Body of pancreas (tissue), 4 donors: Measurements from ENCODE around the gene ATP1A4. TPM values are rescaled to one million over a fixed set of nuclear protein-coding genes. Genes with fewer than 3 reads are reported as not detected.

Experiments
- ATAC-seq: fragments of 150-250 bp; one replicate; pipeline ENCODE4 v1.9.1; 2016
- DNase-seq, 4 donors: peaks; one replicate each; pipeline ENCODE4 v3.0.0-alpha.2; 2019
- H3K27ac ChIP-seq, 4 donors: fragments of 200-600 bp; sonication (generic); 1 replicate in 3 of 4; 2 replicates in 1 of 4; pipeline versions ENCODE4 v1.5.1 to v1.6.1; 2016 to 2019; ENCODE audit warnings: mild to moderate bottlenecking in 1 of 4, mixed read lengths in 1 of 4, moderate library complexity in 1 of 4
- H3K27me3 ChIP-seq, 2 donors: fragments of 200-600 bp; sonication (generic); one replicate each; pipeline ENCODE4 v1.6.0; 2016; ENCODE audit warnings: mild to moderate bottlenecking in 1 of 2
- H3K36me3 ChIP-seq, 2 donors: fragments of 200-600 bp; sonication (generic); replicated peaks in 1 of 2; 2 replicates each; pipeline ENCODE4 v1.5.1; 2016; ENCODE audit warnings: low read depth in 2 of 2; ENCODE audit not compliant: insufficient read depth in 1 of 2
- H3K4me1 ChIP-seq: fragments of 200-600 bp; sonication (generic); one replicate; pipeline ENCODE4 v1.6.0; 2016
- H3K4me3 ChIP-seq, 2 donors: fragments of 200-600 bp; sonication (generic); 1 replicate in 1 of 2; 2 replicates in 1 of 2; pipeline ENCODE4 v1.5.1; 2016 to 2019
- H3K9me3 ChIP-seq, 3 donors: fragments of 200-600 bp; sonication (generic); 1 replicate in 2 of 3; 2 replicates in 1 of 3; pipeline ENCODE4 v1.5.1; 2016
- POLR2A ChIP-seq, 3 donors: fragments of 450-650 bp; IDR thresholded peaks; one replicate each; pipeline ENCODE4 v1.6.1; 2016; ENCODE audit warnings: antibody characterized with exemption in 3 of 3, mild to moderate bottlenecking in 2 of 3
- WGBS, 2 donors: methylation state at CpG; one replicate each; pipeline ENCODE4 v1.1.5; 2017; 5-methylcytosine and 5-hydroxymethylcytosine counted together
- intact Hi-C: fragments of 100-400 bp; cut with DNase I; formaldehyde crosslinking; loops from one replicate; pipeline ENCODE4 v1.15.1; 2023
- total RNA-seq, 2 donors: library from RNA; depleted of rRNA; stranded (reverse); fragments of >200 nt; gene quantifications; one replicate each; pipeline ENCODE4 v1.1.0, GENCODE V29; 2016
- TF ChIP-seq, protein P1 (sequence below), 7 experiments: fragments of 450-650 bp in 4 of 7; fragments of 200-600 bp in 3 of 7; sonication (generic) in 3 of 7; IDR thresholded peaks; one replicate each; pipeline ENCODE4 v1.5.1; 2016 to 2019; ENCODE audit warnings: antibody characterized with exemption in 7 of 7

The ATP1A4 gene
- total RNA-seq, 2 donors from 2014 or later = not detected

DNA sequence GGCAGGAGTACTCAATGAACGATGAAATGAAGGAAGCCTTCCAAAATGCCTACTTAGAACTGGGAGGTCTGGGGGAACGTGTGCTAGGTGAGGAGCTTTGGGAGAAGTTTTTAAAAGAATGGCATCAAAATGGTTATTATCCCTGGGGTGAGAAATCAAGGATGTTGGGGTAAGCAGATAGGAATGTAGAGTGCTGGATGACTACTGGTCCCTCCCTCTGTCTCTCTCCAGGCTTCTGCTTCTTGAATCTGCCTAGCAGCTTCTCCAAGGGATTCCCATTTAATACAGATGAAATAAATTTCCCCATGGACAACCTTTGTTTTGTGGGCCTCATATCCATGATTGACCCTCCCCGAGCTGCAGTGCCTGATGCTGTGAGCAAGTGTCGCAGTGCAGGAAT is 20.0 kb downstream of the ATP1A4 start:
- intact Hi-C loops = no loop called here
- Histone ChIP-seq H3K9me3 (no peaks in the 10 kb centered on the region), H3K4me1 (no peaks in the 10 kb centered on the region), H3K4me3 (no peak overlapping the region), H3K36me3 (no peaks in the 10 kb centered on the region), H3K27ac (no peak overlapping the region), H3K27me3 (no peaks in the 10 kb centered on the region)
- WGBS, 2 donors = 84 to 88% methylated on average over 4 of the region's 4 CpGs
- no peak for ATAC-seq
- no peak for DNase-seq
- no peak for TF ChIP-seq POLR2A (IDR thresholded peaks at IDR 0.05)
- TF ChIP-seq, protein P1, sequence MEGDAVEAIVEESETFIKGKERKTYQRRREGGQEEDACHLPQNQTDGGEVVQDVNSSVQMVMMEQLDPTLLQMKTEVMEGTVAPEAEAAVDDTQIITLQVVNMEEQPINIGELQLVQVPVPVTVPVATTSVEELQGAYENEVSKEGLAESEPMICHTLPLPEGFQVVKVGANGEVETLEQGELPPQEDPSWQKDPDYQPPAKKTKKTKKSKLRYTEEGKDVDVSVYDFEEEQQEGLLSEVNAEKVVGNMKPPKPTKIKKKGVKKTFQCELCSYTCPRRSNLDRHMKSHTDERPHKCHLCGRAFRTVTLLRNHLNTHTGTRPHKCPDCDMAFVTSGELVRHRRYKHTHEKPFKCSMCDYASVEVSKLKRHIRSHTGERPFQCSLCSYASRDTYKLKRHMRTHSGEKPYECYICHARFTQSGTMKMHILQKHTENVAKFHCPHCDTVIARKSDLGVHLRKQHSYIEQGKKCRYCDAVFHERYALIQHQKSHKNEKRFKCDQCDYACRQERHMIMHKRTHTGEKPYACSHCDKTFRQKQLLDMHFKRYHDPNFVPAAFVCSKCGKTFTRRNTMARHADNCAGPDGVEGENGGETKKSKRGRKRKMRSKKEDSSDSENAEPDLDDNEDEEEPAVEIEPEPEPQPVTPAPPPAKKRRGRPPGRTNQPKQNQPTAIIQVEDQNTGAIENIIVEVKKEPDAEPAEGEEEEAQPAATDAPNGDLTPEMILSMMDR (IDR thresholded peaks at IDR 0.05) = no peak

DNA sequence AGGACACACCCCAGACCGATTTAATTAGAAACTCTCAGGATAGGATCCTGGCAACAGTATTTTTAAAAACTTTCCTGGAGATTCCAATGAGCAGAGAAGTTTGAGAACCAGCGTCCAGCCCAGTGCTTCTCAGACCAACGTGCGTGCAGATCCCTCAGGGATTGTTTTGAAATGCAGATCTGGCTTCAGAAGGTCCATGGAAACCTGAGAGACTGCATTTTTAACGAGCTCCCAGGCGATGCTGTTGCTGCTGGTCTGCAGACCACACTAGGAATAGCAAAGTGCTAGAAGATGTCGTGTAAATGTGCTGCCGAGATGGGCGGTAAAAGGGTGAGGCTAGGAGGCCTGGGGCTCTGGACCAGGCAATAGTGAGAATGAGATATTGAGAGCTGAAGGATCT is 20.6 kb downstream of the ATP1A4 start:
- 55 to 58% methylated on average over 9 of the region's 9 CpGs for WGBS, 2 donors
- TF ChIP-seq, protein P1 (IDR thresholded peaks at IDR 0.05) = no peak
- TF ChIP-seq POLR2A (IDR thresholded peaks at IDR 0.05) = no peak
- DNase-seq = no peak
- Histone ChIP-seq H3K27me3 (no peaks in the 10 kb centered on the region), H3K27ac (no peak overlapping the region), H3K4me3 (no peak overlapping the region), H3K36me3 (no peaks in the 10 kb centered on the region), H3K9me3 (no peaks in the 10 kb centered on the region), H3K4me1 (no peaks in the 10 kb centered on the region)
- intact Hi-C loops = no loop called here
- no peak for ATAC-seq

DNA sequence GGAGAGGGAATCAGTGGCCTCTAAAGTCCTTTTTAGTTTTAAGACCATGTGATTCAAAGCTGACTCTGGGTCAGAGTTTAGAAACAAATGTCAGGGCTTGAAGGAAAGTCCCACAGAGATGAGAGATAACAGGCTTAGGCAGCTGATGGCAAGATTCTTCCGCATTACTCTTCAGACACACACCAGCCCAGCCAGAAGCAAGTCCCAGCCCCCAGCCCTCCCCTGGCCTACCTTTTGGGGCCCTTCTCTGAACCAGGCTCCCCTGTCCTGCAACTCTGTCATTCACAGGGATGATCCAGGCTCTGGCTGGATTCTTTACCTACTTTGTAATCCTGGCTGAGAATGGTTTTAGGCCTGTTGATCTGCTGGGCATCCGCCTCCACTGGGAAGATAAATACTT is 25.8 kb downstream of the ATP1A4 start:
- H3K27me3 ChIP-seq = no peaks in the 10 kb centered on the region
- no peaks in the 10 kb centered on the region for H3K4me1 ChIP-seq
- no peak overlapping the region for H3K4me3 ChIP-seq
- DNase-seq (no peak), ATAC-seq (no peak)
- no peak for TF ChIP-seq POLR2A (IDR thresholded peaks at IDR 0.05)
- TF ChIP-seq, protein P1 (IDR thresholded peaks at IDR 0.05) = no peak
- no peaks in the 10 kb centered on the region for H3K36me3 ChIP-seq
- intact Hi-C loops = no loop called here
- WGBS, 2 donors = 83 to 85% methylated on average over 2 of the region's 2 CpGs
- H3K27ac ChIP-seq = no peak overlapping the region
- H3K9me3 ChIP-seq = no peaks in the 10 kb centered on the region

DNA sequence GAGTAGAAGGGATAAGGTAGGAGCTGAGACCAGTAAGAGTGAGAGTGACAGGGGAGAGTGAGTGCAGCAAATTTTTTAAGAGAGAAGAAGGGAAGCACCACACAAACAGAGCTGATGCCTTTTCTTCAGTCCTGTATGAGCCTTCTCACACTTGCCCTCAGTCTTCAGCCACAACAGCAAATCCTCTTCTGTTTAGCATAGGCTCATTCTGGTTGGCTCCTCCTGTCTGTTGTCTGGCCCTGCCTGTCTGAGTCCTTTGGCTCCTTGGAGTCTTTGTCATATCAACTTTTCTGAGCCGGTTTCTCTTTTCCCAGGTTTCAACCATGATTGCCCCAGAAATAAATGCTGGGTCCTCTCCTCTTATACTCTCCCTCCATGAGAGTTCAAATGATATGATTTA is 26.3 kb downstream of the ATP1A4 start:
- no peaks in the 10 kb centered on the region for H3K27me3 ChIP-seq
- intact Hi-C loops = no loop called here

DNA sequence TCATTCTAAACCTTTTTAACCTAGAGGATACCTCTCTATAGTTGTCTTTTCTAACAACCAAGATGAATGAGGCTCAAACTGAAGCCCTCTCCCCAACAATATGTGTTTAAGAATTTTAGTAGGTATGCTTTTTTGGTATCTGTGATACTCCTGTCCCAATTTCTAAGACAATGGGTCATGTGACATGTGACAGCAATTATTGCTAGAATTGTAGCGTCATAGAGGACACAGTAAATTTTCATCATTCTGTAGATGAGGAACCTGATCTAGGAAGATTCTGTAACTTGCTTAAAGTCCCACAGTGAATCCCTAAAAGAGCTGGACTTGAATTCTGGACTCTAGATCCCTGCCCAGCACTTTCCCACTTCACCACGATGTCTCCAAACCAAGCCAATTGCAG is 27.3 kb downstream of the ATP1A4 start:
- 59 to 66% methylated on average over 2 of the region's 2 CpGs for WGBS, 2 donors
- TF ChIP-seq, protein P1 (IDR thresholded peaks at IDR 0.05) = no peak
- TF ChIP-seq POLR2A (IDR thresholded peaks at IDR 0.05) = no peak
- no peaks in the 10 kb centered on the region for H3K9me3 ChIP-seq
- intact Hi-C loops = no loop called here
- H3K27ac ChIP-seq = no peak overlapping the region
- no peaks in the 10 kb centered on the region for H3K4me1 ChIP-seq
- no peaks in the 10 kb centered on the region for H3K27me3 ChIP-seq
- H3K36me3 ChIP-seq = no peaks in the 10 kb centered on the region
- H3K4me3 ChIP-seq = no peak overlapping the region
- DNase-seq = no peak
- no peak for ATAC-seq

More for the DNA sequence above, 26.3 kb downstream of the ATP1A4 start:
- DNase-seq (no peak), ATAC-seq (no peak)
- H3K4me3 ChIP-seq = no peak overlapping the region
- no peaks in the 10 kb centered on the region for H3K36me3 ChIP-seq
- WGBS, 2 donors = 90 to 94% methylated on average over 1 of the region's 1 CpG
- no peak overlapping the region for H3K27ac ChIP-seq
- no peak for TF ChIP-seq POLR2A (IDR thresholded peaks at IDR 0.05)
- TF ChIP-seq, protein P1 (IDR thresholded peaks at IDR 0.05) = no peak
- no peaks in the 10 kb centered on the region for H3K4me1 ChIP-seq
- no peaks in the 10 kb centered on the region for H3K9me3 ChIP-seq
